HepG2 (cell line): ENCODE data around the gene SSNA1. TPM values are rescaled to one million over a fixed set of nuclear protein-coding genes. Genes with fewer than 3 reads are reported as not detected.

Experiments used
- NRL ChIP-seq: sonication (generic); formaldehyde crosslinking; IDR thresholded peaks from 2 replicates; pipeline ENCODE4 v1.5.0; 2020; ENCODE audit warnings: missing genetic modification reagents, mild to moderate bottlenecking, moderate library complexity, borderline replicate concordance
- PHF21A ChIP-seq: sonication (generic); formaldehyde crosslinking; IDR thresholded peaks from 2 replicates; pipeline ENCODE4 v1.5.0; 2020; ENCODE audit warnings: mild to moderate bottlenecking, missing genetic modification reagents
- RARA ChIP-seq: IDR thresholded peaks from 2 replicates; pipeline ENCODE4 v1.6.1; 2016; ENCODE audit warnings: missing genetic modification reagents, missing compliant biosample characterization
- SP4 ChIP-seq: sonication (generic); formaldehyde crosslinking; IDR thresholded peaks from 2 replicates; pipeline ENCODE4 v1.8.1; 2023; ENCODE audit warnings: mild to moderate bottlenecking, missing genetic modification reagents
- TAF15 ChIP-seq: fragments of 200-400 bp; formaldehyde crosslinking; IDR thresholded peaks from one replicate; pipeline ENCODE4 v1.6.1; 2018; ENCODE audit warnings: mild to moderate bottlenecking, low read depth, low read length; ENCODE audit not compliant: poor library complexity, severe bottlenecking
- ZBTB40 ChIP-seq, 2 experiments: fragments of 450-650 bp in 1 of 2; sonication (generic) in 1 of 2; formaldehyde crosslinking in 1 of 2; IDR thresholded peaks; 2 replicates each; pipeline versions ENCODE4 v1.6.1 to v1.8.0; 2016 to 2022; ENCODE audit warnings: antibody characterized with exemption in 1 of 2, mild to moderate bottlenecking in 1 of 2, missing genetic modification reagents in 1 of 2
- ZGPAT ChIP-seq: IDR thresholded peaks from 2 replicates; pipeline ENCODE4 v1.6.1; 2016; ENCODE audit warnings: mild to moderate bottlenecking
- ZNF609 ChIP-seq: sonication (generic); formaldehyde crosslinking; IDR thresholded peaks from 2 replicates; pipeline ENCODE4 v1.4.0; 2020; ENCODE audit warnings: mild to moderate bottlenecking, missing genetic modification reagents, borderline replicate concordance
- ZNF674 ChIP-seq: sonication (generic); formaldehyde crosslinking; IDR thresholded peaks from 2 replicates; pipeline ENCODE4 v1.5.0; 2020; ENCODE audit warnings: low read depth, mild to moderate bottlenecking, missing genetic modification reagents
- polyA plus RNA-seq, 8 experiments: library from polyadenylated mRNA; depleted of rRNA in 3 of 8; stranded (reverse) in 7 of 8; unstranded in 1 of 8; fragments of >200 nt; fragmentation: Illumina TruSeq in 4 of 8; extraction: Trizol in 4 of 8; gene quantifications; 2 replicates each; pipeline versions ENCODE4 v1.2.1 to v1.2.3, GENCODE V29; 2011 to 2016; ENCODE audit warnings: low read depth in 4 of 8, missing spikeins in 1 of 8, mixed read lengths in 1 of 8; ENCODE audit not compliant: insufficient read depth in 1 of 8
- total RNA-seq, 5 experiments: library from RNA; depleted of rRNA; stranded (reverse); fragments of >200 nt; fragmentation: Illumina TruSeq; extraction: Trizol; gene quantifications; 2 replicates each; pipeline ENCODE4 v1.2.3, GENCODE V29; 2016; ENCODE audit warnings: low read depth in 1 of 5

The SSNA1 gene
- total and polyA plus RNA-seq, 2 of the 13 experiments (the other 11 are each of a cell fraction or from before 2014, with no cell fraction given) = 35.9 to 49.4 TPM

GRCh38 chr9:137229903-137230704 is 41.6 kb downstream of the SSNA1 start (continued):
- 0 out of 2 replicates have a peak, but pooled peaks have one; percentile 69 for TF ChIP-seq ZNF609 (CRISPR knock-in tag)
- TF ChIP-seq ZNF674 (CRISPR knock-in tag) = no peak
- TF ChIP-seq TAF15 = peak; percentile 57
- TF ChIP-seq RARA (CRISPR knock-in tag) = peak; percentile 74
- peak; percentile 78 for TF ChIP-seq NRL (CRISPR knock-in tag)
- no peak for TF ChIP-seq ZBTB40 (IDR thresholded peaks at IDR 0.05)
- peak; percentile 68; the same call in 1 of the 2 replicates for TF ChIP-seq ZBTB40 (CRISPR knock-in tag; IDR thresholded peaks at IDR 0.05)
- TF ChIP-seq PHF21A = peak; percentile 83
- peak; percentile 57; the same call in 1 of the 2 replicates for TF ChIP-seq SP4
- TF ChIP-seq ZGPAT (CRISPR knock-in tag) = no peak
